Neuronal stem cell (in vitro differentiated cells): Measurements from ENCODE around the gene TEX47. TPM values are rescaled to one million over a fixed set of nuclear protein-coding genes. Genes with fewer than 3 reads are reported as not detected.

Source experiments
- DNase-seq: peaks from one replicate; pipeline ENCODE4 v3.0.0-alpha.2; 2013; ENCODE audit warnings: low spot score
- H2AFZ ChIP-seq: one replicate; pipeline ENCODE4 v1.6.1; 2013; ENCODE audit warnings: mild to moderate bottlenecking, low read length, inconsistent platforms
- H2AK5ac ChIP-seq: 2 replicates; pipeline ENCODE4 v1.6.1; 2013; ENCODE audit warnings: low read depth, mild to moderate bottlenecking, inconsistent platforms, low read length, moderate library complexity, mixed read lengths
- H2BK120ac ChIP-seq: 2 replicates; pipeline ENCODE4 v1.6.1; 2013; ENCODE audit warnings: low read depth, mild to moderate bottlenecking, inconsistent platforms, low read length, moderate library complexity, mixed read lengths
- H2BK12ac ChIP-seq: one replicate; pipeline ENCODE4 v1.6.1; 2013; ENCODE audit warnings: low read length, inconsistent platforms
- H2BK15ac ChIP-seq: 2 replicates; pipeline ENCODE4 v1.6.1; 2013; ENCODE audit warnings: mild to moderate bottlenecking, low read length, inconsistent platforms, mixed read lengths
- H2BK5ac ChIP-seq: one replicate; pipeline ENCODE4 v1.6.1; 2013; ENCODE audit warnings: inconsistent platforms, mild to moderate bottlenecking, low read length, moderate library complexity
- H3K14ac ChIP-seq: one replicate; pipeline ENCODE4 v1.6.1; 2013; ENCODE audit warnings: low read length, inconsistent platforms
- H3K18ac ChIP-seq: 2 replicates; pipeline ENCODE4 v1.6.1; 2013; ENCODE audit warnings: low read length, inconsistent platforms
- H3K23ac ChIP-seq: 2 replicates; pipeline ENCODE4 v1.6.1; 2013; ENCODE audit warnings: low read depth, mild to moderate bottlenecking, mixed read lengths, low read length, inconsistent platforms; ENCODE audit not compliant: poor library complexity
- H3K27ac ChIP-seq: replicated peaks from 3 replicates; pipeline ENCODE4 v1.5.1; 2013; ENCODE audit warnings: low read length, inconsistent platforms
- H3K27me3 ChIP-seq, 3 experiments: 2 replicates each; pipeline ENCODE4 v1.6.1; 2013; ENCODE audit warnings: low read length in 3 of 3, mild to moderate bottlenecking in 2 of 3, inconsistent platforms in 1 of 3, low read depth in 1 of 3, mixed read lengths in 1 of 3, moderate library complexity in 1 of 3; ENCODE audit not compliant: control insufficient read depth in 3 of 3, insufficient read depth in 3 of 3
- H3K36me3 ChIP-seq, 2 donors: replicated peaks in 1 of 2; 2 replicates each; pipeline ENCODE4 v1.6.1; 2013; ENCODE audit warnings: low read length in 2 of 2; ENCODE audit not compliant: control insufficient read depth in 2 of 2, insufficient read depth in 2 of 2
- H3K4ac ChIP-seq: 2 replicates; pipeline ENCODE4 v1.6.1; 2013; ENCODE audit warnings: inconsistent platforms, mild to moderate bottlenecking, low read length, moderate library complexity
- H3K4me1 ChIP-seq, 2 donors: 1 replicate in 1 of 2; 2 replicates in 1 of 2; pipeline ENCODE4 v1.6.1; 2013; ENCODE audit warnings: low read length in 2 of 2, low read depth in 1 of 2; ENCODE audit not compliant: control insufficient read depth in 2 of 2, insufficient read depth in 1 of 2
- H3K4me2 ChIP-seq: one replicate; pipeline ENCODE4 v1.6.1; 2013; ENCODE audit warnings: mild to moderate bottlenecking, low read length, inconsistent platforms; ENCODE audit not compliant: insufficient read depth, poor library complexity, severe bottlenecking
- H3K4me3 ChIP-seq, 2 donors: 2 replicates each; pipeline ENCODE4 v1.5.1; 2013; ENCODE audit warnings: low read length in 2 of 2, mild to moderate bottlenecking in 2 of 2, inconsistent platforms in 1 of 2, moderate library complexity in 1 of 2
- H3K79me1 ChIP-seq: one replicate; pipeline ENCODE4 v1.6.1; 2013; ENCODE audit warnings: low read depth, mild to moderate bottlenecking, inconsistent platforms, low read length, moderate library complexity
- H3K9ac ChIP-seq: one replicate; pipeline ENCODE4 v1.6.1; 2013; ENCODE audit warnings: mild to moderate bottlenecking, low read depth, low read length, inconsistent platforms; ENCODE audit not compliant: poor library complexity
- H3K9me3 ChIP-seq, 2 donors: replicated peaks in 1 of 2; 2 replicates each; pipeline versions ENCODE3 to v1.6.1; 2013; ENCODE audit warnings: low read length in 2 of 2, mild to moderate bottlenecking in 2 of 2, inconsistent platforms in 1 of 2, low read depth in 1 of 2, mixed read lengths in 1 of 2, moderate library complexity in 1 of 2; ENCODE audit not compliant: control insufficient read depth in 2 of 2, insufficient read depth in 1 of 2
- H4K8ac ChIP-seq: one replicate; pipeline ENCODE4 v1.6.1; 2013; ENCODE audit warnings: low read depth, mild to moderate bottlenecking, inconsistent platforms, low read length, moderate library complexity
- H4K91ac ChIP-seq: one replicate; pipeline ENCODE4 v1.6.1; 2013; ENCODE audit warnings: low read length, low read depth, mild to moderate bottlenecking, inconsistent platforms; ENCODE audit not compliant: poor library complexity
- WGBS, 2 donors: extraction: QIAGEN DNeasy Blood & Tissue Kit; methylation state at CpG; one replicate each; pipeline ENCODE4 v1.1.7; 2013; ENCODE audit warnings: missing lambda C conversion rate in 2 of 2, mixed read lengths in 1 of 2; ENCODE audit not compliant: insufficient read length in 2 of 2, insufficient replicate concordance in 1 of 2; ENCODE audit errors: extremely low coverage in 2 of 2; 5-methylcytosine and 5-hydroxymethylcytosine counted together
- small RNA-seq: library from polyadenylated mRNA; stranded (forward); fragments of <200 nt; extraction: miRNeasy Mini kit (QIAGEN cat#:217004); gene quantifications from one replicate; pipeline ENCODE3, GENCODE V24; 2013; ENCODE audit not compliant: insufficient read depth

Gene TEX47

DNA sequence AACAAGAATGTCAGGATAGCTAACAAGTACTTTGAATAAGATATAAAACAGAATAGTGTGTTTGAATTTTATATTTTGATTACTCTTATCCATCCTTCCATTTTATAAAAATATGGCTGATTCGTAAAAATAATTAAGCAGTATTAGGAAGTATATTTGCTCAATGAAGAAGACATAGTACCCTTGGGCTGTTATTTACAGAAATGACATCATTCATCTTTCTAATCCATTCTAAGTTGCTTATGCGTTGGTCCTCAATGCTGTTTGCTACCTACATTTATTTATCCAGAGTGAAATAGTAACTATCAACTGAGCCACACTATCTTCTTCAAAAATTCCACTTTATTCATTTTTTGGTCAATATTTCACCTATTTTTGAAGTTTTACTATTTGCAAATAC lies 38.2 kb downstream of the TEX47 start:
- Histone ChIP-seq H2BK12ac (no peak overlapping the region), H3K4me1 (peaks cover 5 to 9% of the 10 kb centered on the region in 2 donors), H3K14ac (no peak overlapping the region), H3K9ac (no peak overlapping the region), H3K18ac (no peak overlapping the region), H2BK120ac (no peak overlapping the region), H2AK5ac (no peak overlapping the region), H3K4me2 (no peak overlapping the region), H2BK15ac (no peak overlapping the region), H3K36me3 (no peaks in the 10 kb centered on the region), H3K4me3 (no peak overlapping the region), H2BK5ac (no peak overlapping the region), H3K9me3 (no peaks in the 10 kb centered on the region), H4K91ac (no peak overlapping the region), H3K27me3 (peaks cover 2 to 62% (median 15%) of the 10 kb centered on the region in 3 experiments), H2AFZ (no peak overlapping the region), H3K4ac (no peak overlapping the region), H4K8ac (no peak overlapping the region), H3K27ac (no peak overlapping the region), H3K79me1 (no peaks in the 10 kb centered on the region), H3K23ac (no peak overlapping the region)
- DNase-seq = no peak
- no CpG with 5 or more reads among the region's 2 CpGs for WGBS, 2 donors

DNA sequence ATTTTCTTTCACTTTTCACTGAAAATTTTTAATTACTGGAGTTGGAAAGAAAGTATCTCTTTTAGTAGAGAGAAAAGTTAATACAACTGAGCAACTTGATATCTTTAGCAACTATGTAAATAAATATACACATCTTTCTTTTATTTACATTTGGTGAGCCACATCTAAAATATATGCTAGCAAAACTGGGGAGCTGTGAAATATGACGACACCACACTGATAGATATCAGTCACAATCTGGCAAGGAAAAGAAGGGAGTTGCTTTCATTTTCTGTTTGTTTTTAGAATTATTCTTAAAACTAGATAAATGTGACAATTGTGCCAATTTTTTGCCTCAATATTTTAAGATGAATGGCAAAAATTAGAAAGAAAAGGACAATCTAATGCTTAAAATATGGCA lies 38.7 kb downstream of the TEX47 start:
- no peak overlapping the region for H2AK5ac ChIP-seq
- no peak overlapping the region for H2BK15ac ChIP-seq
- H3K79me1 ChIP-seq = no peaks in the 10 kb centered on the region
- H2BK12ac ChIP-seq = no peak overlapping the region
- no peak for DNase-seq
- H3K18ac ChIP-seq = no peak overlapping the region
- no peak overlapping the region for H3K27ac ChIP-seq
- no peak overlapping the region for H4K8ac ChIP-seq
- H3K4me3 ChIP-seq = no peak overlapping the region
- H2BK120ac ChIP-seq = no peak overlapping the region
- no peak overlapping the region for H4K91ac ChIP-seq
- peaks cover 5 to 9% of the 10 kb centered on the region in 2 donors for H3K4me1 ChIP-seq
- no peak overlapping the region for H3K4ac ChIP-seq
- no peak overlapping the region for H2AFZ ChIP-seq
- no peak overlapping the region for H3K23ac ChIP-seq
- no peak overlapping the region for H3K9ac ChIP-seq
- H3K36me3 ChIP-seq = no peaks in the 10 kb centered on the region
- no peak overlapping the region for H3K14ac ChIP-seq
- H3K27me3 ChIP-seq = peaks cover 2 to 61% (median 15%) of the 10 kb centered on the region in 3 experiments
- no peak overlapping the region for H3K4me2 ChIP-seq
- no peaks in the 10 kb centered on the region for H3K9me3 ChIP-seq
- no peak overlapping the region for H2BK5ac ChIP-seq
- WGBS, 2 donors = no CpG with 5 or more reads among the region's 1 CpG

DNA sequence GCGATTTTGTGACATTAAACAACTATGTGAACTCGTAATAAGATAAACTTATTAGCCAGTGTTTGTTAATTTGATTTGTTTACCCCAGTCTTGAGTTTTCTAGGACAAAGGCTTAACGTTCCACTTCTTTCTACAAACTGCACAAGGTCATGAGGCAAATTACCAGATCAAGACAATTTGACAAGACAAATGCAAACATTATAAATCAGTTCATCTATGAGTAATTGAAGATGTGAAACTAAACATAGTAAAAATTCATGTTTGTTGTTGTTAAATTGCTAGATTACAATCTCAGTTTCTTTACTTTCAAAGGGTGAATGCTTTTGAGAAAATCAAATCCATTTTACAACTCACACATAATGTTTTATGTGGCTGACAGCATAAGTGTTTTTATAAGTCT lies 49.4 kb downstream of the TEX47 start:
- Histone ChIP-seq H2BK5ac (no peak overlapping the region), H3K18ac (no peak overlapping the region), H4K8ac (no peak overlapping the region), H4K91ac (no peak overlapping the region), H3K9ac (no peak overlapping the region), H2AK5ac (no peak overlapping the region), H3K27ac (no peak overlapping the region), H3K4me2 (no peak overlapping the region), H2BK15ac (no peak overlapping the region), H3K27me3 (no peaks in the 10 kb centered on the region), H3K23ac (no peak overlapping the region), H3K14ac (no peak overlapping the region), H2AFZ (no peak overlapping the region), H3K4ac (no peak overlapping the region), H2BK120ac (no peak overlapping the region), H2BK12ac (no peak overlapping the region), H3K4me1 (no peaks in the 10 kb centered on the region), H3K79me1 (no peaks in the 10 kb centered on the region), H3K9me3 (no peaks in the 10 kb centered on the region), H3K36me3 (no peaks in the 10 kb centered on the region), H3K4me3 (no peak overlapping the region)
- no CpG with 5 or more reads among the region's 3 CpGs for WGBS, 2 donors
- DNase-seq = no peak

Small RNA genes lying within 50 kb of the gene (small RNA-seq; reads per million reads assigned to genes)
- not detected for gene AC002127.1
